ENCODE measurements around the gene HDHD3. TPM values are rescaled to one million over a fixed set of nuclear protein-coding genes. Genes with fewer than 3 reads are reported as not detected.
A peak's percentile ranks its signal among the peaks of the same experiment; 100 is the strongest.

HDHD3 gene, protein sequence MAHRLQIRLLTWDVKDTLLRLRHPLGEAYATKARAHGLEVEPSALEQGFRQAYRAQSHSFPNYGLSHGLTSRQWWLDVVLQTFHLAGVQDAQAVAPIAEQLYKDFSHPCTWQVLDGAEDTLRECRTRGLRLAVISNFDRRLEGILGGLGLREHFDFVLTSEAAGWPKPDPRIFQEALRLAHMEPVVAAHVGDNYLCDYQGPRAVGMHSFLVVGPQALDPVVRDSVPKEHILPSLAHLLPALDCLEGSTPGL
- 7.6 TPM for total RNA-seq (2013)
- 10 to 100 TPM in 1 of 3 donors, 1 to 10 TPM in 2; 8.3 to 12.0 (median 9.2) TPM for polyA plus RNA-seq
- polyA minus RNA-seq = 6.7 and 10.5 TPM in 2 replicates
- 0.49 to 3.4 (median 1.5) reads per million in 11 experiments for total RNA-seq

DNA sequence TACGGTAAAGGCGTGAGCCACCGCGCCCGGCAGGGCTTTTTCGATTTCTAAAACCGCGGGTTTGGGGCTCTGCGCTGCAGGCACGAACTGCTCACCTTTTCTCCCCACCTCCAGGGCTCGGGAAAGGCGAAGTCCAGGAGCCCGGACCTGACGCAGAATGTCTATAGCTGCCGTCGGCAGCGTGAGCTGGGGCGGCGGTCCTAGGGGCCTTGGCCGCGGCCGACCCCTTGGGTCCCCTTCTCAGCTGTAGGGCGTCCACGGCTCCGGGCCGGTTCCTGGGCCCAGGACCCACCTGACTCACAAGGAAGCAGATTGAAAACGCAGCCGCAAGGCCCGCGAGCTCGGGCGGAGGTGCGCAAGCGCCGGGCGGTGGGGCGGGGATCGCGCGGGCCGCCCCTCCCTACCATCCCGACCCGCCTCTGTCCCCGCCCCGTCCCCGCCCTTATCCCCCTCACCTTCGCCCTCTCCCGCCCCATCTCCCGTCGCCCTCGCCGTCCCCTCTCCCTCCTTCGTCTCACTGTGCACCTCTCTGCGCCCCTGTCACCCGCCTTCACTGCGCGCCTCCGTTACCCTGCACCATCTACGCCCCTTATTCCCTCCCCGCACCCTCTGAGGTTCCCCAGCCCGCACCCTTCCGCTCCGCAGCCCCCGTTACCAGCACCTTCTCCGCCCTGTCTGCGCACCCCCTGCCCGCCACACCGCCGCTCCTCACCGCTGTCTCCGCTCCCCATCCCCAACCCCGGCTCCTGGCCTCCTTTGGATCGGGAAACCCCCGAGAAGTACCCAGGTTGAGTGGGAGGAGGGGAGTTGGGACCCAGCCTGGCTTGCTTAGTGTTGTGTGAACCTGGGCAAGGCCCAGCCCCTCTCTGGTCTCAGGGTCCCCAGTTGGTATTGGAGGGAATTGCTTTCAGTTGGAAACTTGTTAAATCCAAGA, at the start of gene HDHD3:
Gene HDHD3, minus strand, starts transcription at position 353 of the 934 bp plus-strand sequence. CDS start 2,632 bp downstream, outside the sequence.
- Histone ChIP-seq H3K4me3 (replicated peaks in 1 of 3; ENCODE audit: low read depth in 2 of 3, low read length in 3 of 3) (peak within 1 kb of the TSS; percentile 67 to 92 (median 89)), H3K27ac (ENCODE audit: low read depth in 1 of 2, low read length in 2 of 2) (peak within 1 kb of the TSS in 1 of 2 donors; percentile 68), H2AFZ (ENCODE audit: insufficient read depth, low read depth, low read length, poor library complexity, severe bottlenecking) (peak within 1 kb of the TSS; percentile 97), H3K36me3 (replicated peaks in 1 of 2; ENCODE audit: control insufficient read depth in 1 of 2, insufficient read depth in 2 of 2, low read length in 2 of 2) (peaks cover 9 to 21% of the 10 kb centered on the region in 2 donors), H3K27me3 (ENCODE audit: control insufficient read depth in 2 of 2, insufficient read depth in 2 of 2, low read length in 2 of 2) (no peaks in the 10 kb centered on the region), H4K20me1 (ENCODE audit: insufficient read depth, low read length) (no peaks in the 10 kb centered on the region), H3K9ac (ENCODE audit: insufficient read depth, low read length, poor library complexity, severe bottlenecking) (peak within 1 kb of the TSS; percentile 82), H3K79me2 (ENCODE audit: insufficient read depth, low read length) (no peaks in the 10 kb centered on the region), H3K9me3 (replicated peaks in 1 of 2; ENCODE audit: control insufficient read depth in 1 of 2, insufficient read depth in 1 of 2, low read length in 2 of 2) (no peaks in the 10 kb centered on the region), H3K4me1 (ENCODE audit: control insufficient read depth in 1 of 2, insufficient read depth in 2 of 2, low read length in 2 of 2) (peaks cover 9 to 11% of the 10 kb centered on the region in 2 donors), H3K4me2 (replicated peaks; ENCODE audit: extremely low read depth, low read length, poor library complexity, severe bottlenecking) (peak within 1 kb of the TSS; percentile 92)
- Mint-ChIP-seq H3K36me3 (peaks cover 8 to 23% of the 10 kb centered on the region in 2 donors), H3K4me3 (peak within 1 kb of the TSS; percentile 82 to 90), H3K9me3 (no peaks in the 10 kb centered on the region), H3K4me1 (peaks cover 16% of the 10 kb centered on the region), H3K27ac (peak within 1 kb of the TSS in 3 of 7 donors; percentile 30 to 83 (median 46)), H3K27me3 (ENCODE audit: low read depth in 3 of 3) (peaks cover 0 to 2% (median 2%) of the 10 kb centered on the region in 3 donors)
- DNase-seq = peak; percentile 52 to 56 (median 56)
- WGBS (ENCODE audit: insufficient coverage) = under 1% methylated on average over 54 of the region's 74 CpGs
- TF ChIP-seq, protein P1, sequence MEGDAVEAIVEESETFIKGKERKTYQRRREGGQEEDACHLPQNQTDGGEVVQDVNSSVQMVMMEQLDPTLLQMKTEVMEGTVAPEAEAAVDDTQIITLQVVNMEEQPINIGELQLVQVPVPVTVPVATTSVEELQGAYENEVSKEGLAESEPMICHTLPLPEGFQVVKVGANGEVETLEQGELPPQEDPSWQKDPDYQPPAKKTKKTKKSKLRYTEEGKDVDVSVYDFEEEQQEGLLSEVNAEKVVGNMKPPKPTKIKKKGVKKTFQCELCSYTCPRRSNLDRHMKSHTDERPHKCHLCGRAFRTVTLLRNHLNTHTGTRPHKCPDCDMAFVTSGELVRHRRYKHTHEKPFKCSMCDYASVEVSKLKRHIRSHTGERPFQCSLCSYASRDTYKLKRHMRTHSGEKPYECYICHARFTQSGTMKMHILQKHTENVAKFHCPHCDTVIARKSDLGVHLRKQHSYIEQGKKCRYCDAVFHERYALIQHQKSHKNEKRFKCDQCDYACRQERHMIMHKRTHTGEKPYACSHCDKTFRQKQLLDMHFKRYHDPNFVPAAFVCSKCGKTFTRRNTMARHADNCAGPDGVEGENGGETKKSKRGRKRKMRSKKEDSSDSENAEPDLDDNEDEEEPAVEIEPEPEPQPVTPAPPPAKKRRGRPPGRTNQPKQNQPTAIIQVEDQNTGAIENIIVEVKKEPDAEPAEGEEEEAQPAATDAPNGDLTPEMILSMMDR (IDR thresholded peaks at IDR 0.05) = no peak
- intact Hi-C loops (cut with micrococcal nuclease) = no loop called here

DNA sequence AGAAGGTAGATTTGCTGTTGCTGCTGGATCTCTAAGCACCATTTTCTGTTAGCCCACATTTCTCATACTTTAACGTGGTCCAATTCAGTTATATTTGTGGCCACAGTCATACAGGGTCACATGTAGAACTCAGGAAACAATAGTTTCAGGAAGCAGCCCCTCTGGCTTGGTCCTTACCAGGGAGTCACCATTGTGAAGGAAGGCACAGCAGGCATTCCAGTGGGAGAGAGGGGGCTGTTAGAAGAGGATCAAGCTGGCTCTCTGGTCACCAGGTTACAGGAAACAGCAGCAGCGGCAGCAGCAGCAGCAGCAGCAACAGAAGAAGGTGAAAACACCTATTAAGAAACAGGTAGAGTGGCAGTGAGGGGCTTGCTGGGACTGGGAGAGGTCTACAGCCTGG, 48.3 kb upstream of the HDHD3 start:
- intact Hi-C loops (cut with micrococcal nuclease) = no loop called here
- Histone ChIP-seq H3K9me3 (replicated peaks in 1 of 2; ENCODE audit: control insufficient read depth in 1 of 2, insufficient read depth in 1 of 2, low read length in 2 of 2) (no peaks in the 10 kb centered on the region), H4K20me1 (ENCODE audit: insufficient read depth, low read length) (no peaks in the 10 kb centered on the region), H3K4me1 (ENCODE audit: control insufficient read depth in 1 of 2, insufficient read depth in 2 of 2, low read length in 2 of 2) (peaks cover 12 to 16% of the 10 kb centered on the region in 2 donors), H2AFZ (ENCODE audit: insufficient read depth, low read depth, low read length, poor library complexity, severe bottlenecking) (peak overlapping the region; percentile 50), H3K27ac (ENCODE audit: low read depth in 1 of 2, low read length in 2 of 2) (no peak overlapping the region), H3K9ac (ENCODE audit: insufficient read depth, low read length, poor library complexity, severe bottlenecking) (no peak overlapping the region), H3K4me2 (replicated peaks; ENCODE audit: extremely low read depth, low read length, poor library complexity, severe bottlenecking) (no peak overlapping the region), H3K79me2 (ENCODE audit: insufficient read depth, low read length) (no peaks in the 10 kb centered on the region), H3K27me3 (ENCODE audit: control insufficient read depth in 2 of 2, insufficient read depth in 2 of 2, low read length in 2 of 2) (no peaks in the 10 kb centered on the region), H3K4me3 (replicated peaks in 1 of 3; ENCODE audit: low read depth in 2 of 3, low read length in 3 of 3) (no peak overlapping the region), H3K36me3 (replicated peaks in 1 of 2; ENCODE audit: control insufficient read depth in 1 of 2, insufficient read depth in 2 of 2, low read length in 2 of 2) (no peaks in the 10 kb centered on the region)
- DNase-seq = no peak
- no peak overlapping the region for H3K4me3 Mint-ChIP-seq
- TF ChIP-seq, protein P1 (IDR thresholded peaks at IDR 0.05) = no peak
- H3K27me3 Mint-ChIP-seq (ENCODE audit: low read depth in 3 of 3) = peaks cover 0 to 4% (median 0%) of the 10 kb centered on the region in 3 donors
- H3K36me3 Mint-ChIP-seq = no peaks in the 10 kb centered on the region
- 0% methylated on average over 1 of the region's 2 CpGs for WGBS (ENCODE audit: insufficient coverage)
- no peaks in the 10 kb centered on the region for H3K9me3 Mint-ChIP-seq
- peak overlapping the region in 2 of 7 donors; percentile 40 to 42 for H3K27ac Mint-ChIP-seq
- H3K4me1 Mint-ChIP-seq = peaks cover 28% of the 10 kb centered on the region

Measured in CD14-positive monocyte (primary cell).